ENCODE results near the gene PDE1C.

GRCh38 chr7:31794851-31795344 lies 275.3 kb downstream of the PDE1C start:
- TF ChIP-seq POLR2AphosphoS5 (IDR thresholded peaks at IDR 0.05; ENCODE audit: low read depth, low read length) = no peak
- no peak for TF ChIP-seq SIN3A (IDR thresholded peaks at IDR 0.05; ENCODE audit: borderline replicate concordance, insufficient read depth, low read length)
